Measurements from ENCODE around the gene SEC24A. TPM values are rescaled to one million over a fixed set of nuclear protein-coding genes. Genes with fewer than 3 reads are reported as not detected.

SEC24A gene
- total and polyA plus RNA-seq, 7 donors, result 7.2 to 21.0 (median 14.8) TPM

DNA sequence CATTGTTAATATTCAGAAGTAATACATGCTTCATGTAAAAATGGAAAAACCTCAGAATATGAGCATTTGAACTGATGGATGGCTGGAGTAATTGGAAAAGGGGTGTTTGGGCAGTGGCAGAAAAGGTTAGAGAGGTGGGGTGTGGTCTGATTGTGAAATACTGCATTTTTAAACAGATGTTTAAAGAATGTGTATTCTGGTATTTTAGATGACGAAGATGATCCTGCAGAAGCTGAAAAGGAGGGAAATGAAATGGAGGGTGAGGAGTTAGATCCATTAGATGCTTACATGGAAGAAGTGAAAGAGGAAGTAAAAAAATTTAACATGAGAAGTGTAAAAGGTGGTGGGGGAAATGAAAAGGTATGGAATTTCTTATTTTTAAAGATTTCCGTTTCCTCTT is 128.8 kb downstream of the SEC24A start:
- H3K27ac ChIP-seq, result no peak overlapping the region
- intact Hi-C loops (cut with DNase I), result loop anchor here (10.0 kb wide), 1 partner anchor 47 kb away; no protein-coding TSS in a partner anchor
- no peak overlapping the region for H3K4me3 ChIP-seq
- WGBS, 2 donors, result 88 to 92% methylated on average over 2 of the region's 2 CpGs
- H3K27me3 ChIP-seq, result no peaks in the 10 kb centered on the region
- H3K36me3 ChIP-seq, result peaks cover 6 to 98% (median 50%) of the 10 kb centered on the region in 4 donors
- DNase-seq, result no peak
- no peak for TF ChIP-seq POLR2AphosphoS5 (IDR thresholded peaks at IDR 0.05)
- TF ChIP-seq EP300 (IDR thresholded peaks at IDR 0.05), result no peak
- TF ChIP-seq, protein P1, sequence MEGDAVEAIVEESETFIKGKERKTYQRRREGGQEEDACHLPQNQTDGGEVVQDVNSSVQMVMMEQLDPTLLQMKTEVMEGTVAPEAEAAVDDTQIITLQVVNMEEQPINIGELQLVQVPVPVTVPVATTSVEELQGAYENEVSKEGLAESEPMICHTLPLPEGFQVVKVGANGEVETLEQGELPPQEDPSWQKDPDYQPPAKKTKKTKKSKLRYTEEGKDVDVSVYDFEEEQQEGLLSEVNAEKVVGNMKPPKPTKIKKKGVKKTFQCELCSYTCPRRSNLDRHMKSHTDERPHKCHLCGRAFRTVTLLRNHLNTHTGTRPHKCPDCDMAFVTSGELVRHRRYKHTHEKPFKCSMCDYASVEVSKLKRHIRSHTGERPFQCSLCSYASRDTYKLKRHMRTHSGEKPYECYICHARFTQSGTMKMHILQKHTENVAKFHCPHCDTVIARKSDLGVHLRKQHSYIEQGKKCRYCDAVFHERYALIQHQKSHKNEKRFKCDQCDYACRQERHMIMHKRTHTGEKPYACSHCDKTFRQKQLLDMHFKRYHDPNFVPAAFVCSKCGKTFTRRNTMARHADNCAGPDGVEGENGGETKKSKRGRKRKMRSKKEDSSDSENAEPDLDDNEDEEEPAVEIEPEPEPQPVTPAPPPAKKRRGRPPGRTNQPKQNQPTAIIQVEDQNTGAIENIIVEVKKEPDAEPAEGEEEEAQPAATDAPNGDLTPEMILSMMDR (IDR thresholded peaks at IDR 0.05), result no peak
- no peak for TF ChIP-seq POLR2A (IDR thresholded peaks at IDR 0.05)
- H3K9me3 ChIP-seq, result no peaks in the 10 kb centered on the region
- H3K4me1 ChIP-seq, result no peaks in the 10 kb centered on the region

Small RNA genes lying within 50 kb of the gene (small RNA-seq; reads per million reads assigned to genes)
- 0 reads per million in 3 donors for gene RNU6-1164P
- 0 reads per million in 3 donors for gene RNU6-1311P
- 0 reads per million in 3 donors for gene RNU6-757P

Other genes with a start within 250 kb of the SEC24A start
- gene CDKN2AIPNL, start 236.9 kb upstream of the SEC24A start, total RNA-seq, result 10 to 100 TPM; 18.9 to 28.5 (median 21.3) TPM
- 10 to 100 TPM; 20.4 to 42.5 (median 27.2) TPM for gene CDKN2AIPNL, start 236.9 kb upstream of the SEC24A start, polyA plus RNA-seq
- gene JADE2, start 123.1 kb upstream of the SEC24A start, total RNA-seq, result 10 to 100 TPM; 38.5 to 53.8 (median 44.7) TPM
- 10 to 100 TPM in 1 of 3 donors, 1 to 10 TPM in 2; 4.9 to 34.5 (median 6.0) TPM for gene JADE2, start 123.1 kb upstream of the SEC24A start, polyA plus RNA-seq
- gene SAR1B, start 16.0 kb upstream of the SEC24A start, total RNA-seq, result 10 to 100 TPM; 19.4 to 41.3 (median 36.3) TPM
- 10 to 100 TPM; 18.6 to 40.7 (median 32.8) TPM for gene SAR1B, start 16.0 kb upstream of the SEC24A start, polyA plus RNA-seq
- gene CAMLG, start 89.8 kb downstream of the SEC24A start, total RNA-seq, result 10 to 100 TPM; 60.5 to 81.3 (median 65.1) TPM
- 10 to 100 TPM; 27.0 to 54.7 (median 28.9) TPM for gene CAMLG, start 89.8 kb downstream of the SEC24A start, polyA plus RNA-seq
- gene DDX46, start 110.0 kb downstream of the SEC24A start, total RNA-seq, result 10 to 100 TPM; 35.0 to 53.6 (median 41.9) TPM
- 10 to 100 TPM; 11.4 to 26.4 (median 13.2) TPM for gene DDX46, start 110.0 kb downstream of the SEC24A start, polyA plus RNA-seq
- 10 to 100 TPM; 38.0 to 82.0 (median 70.8) TPM for gene C5orf24, start 197.2 kb downstream of the SEC24A start, total RNA-seq
- 10 to 100 TPM; 12.6 to 15.7 (median 15.0) TPM for gene C5orf24, start 197.2 kb downstream of the SEC24A start, polyA plus RNA-seq
- gene TXNDC15, start 225.6 kb downstream of the SEC24A start, total RNA-seq, result 100 to 1,000 TPM in 2 of 4 donors, 10 to 100 TPM in 2; 69.0 to 123 (median 95.4) TPM
- gene TXNDC15, start 225.6 kb downstream of the SEC24A start, polyA plus RNA-seq, result 10 to 100 TPM; 13.6 to 43.6 (median 24.6) TPM